Activated naive CD4-positive, alpha-beta T cell treated with anti-CD3 and anti-CD28 coated beads, Interleukin-2, amount 50 U/mL, for 72 hours (primary cell): ENCODE data around the gene ZFAND3. TPM values are rescaled to one million over a fixed set of nuclear protein-coding genes. Genes with fewer than 3 reads are reported as not detected.

Experiments used
- ATAC-seq, 2 donors: fragments of 150-1000 bp; cut with Tn5 transposase; 2 replicates each; pipeline ENCODE4 v1.10.0; 2021; ENCODE audit warnings: mild to moderate bottlenecking in 2 of 2, moderate library complexity in 2 of 2
- DNase-seq, 2 donors: peaks; one replicate each; pipeline ENCODE4 v3.0.0; 2021 to 2022; ENCODE audit warnings: low spot score in 2 of 2
- H3K27ac Mint-ChIP-seq, 2 donors: one replicate each; pipeline ENCODE4 v1.8.0; 2022; ENCODE audit warnings: mild to moderate bottlenecking in 2 of 2, mixed read lengths in 2 of 2
- H3K36me3 Mint-ChIP-seq, 2 donors: one replicate each; pipeline ENCODE4 v1.8.0; 2022; ENCODE audit warnings: mixed read lengths in 2 of 2
- H3K9me3 Mint-ChIP-seq, 2 donors: one replicate each; pipeline ENCODE4 v1.8.0; 2022; ENCODE audit warnings: mixed read lengths in 2 of 2
- total RNA-seq, 2 donors: library from RNA; stranded (reverse); gene quantifications; one replicate each; pipeline ENCODE4 v1.2.3, GENCODE V29; 2022

ZFAND3 gene
- total RNA-seq, 2 donors from 2014 or later: 34.1 to 37.2 TPM

GRCh38 chr6:38161754-38162492, 342.4 kb downstream of the ZFAND3 start:
- no peak for ATAC-seq
- peak overlapping the region; percentile 19 to 50 for H3K27ac Mint-ChIP-seq

GRCh38 chr6:38162493-38163185, 343.1 kb downstream of the ZFAND3 start:
- H3K36me3 Mint-ChIP-seq: peaks cover 0 to 6% of the 10 kb centered on the region in 2 donors
- peak in 1 of 2 donors; percentile 16 for ATAC-seq
- DNase-seq: no peak
- H3K9me3 Mint-ChIP-seq: peaks cover 6 to 11% of the 10 kb centered on the region in 2 donors
- H3K27ac Mint-ChIP-seq: peak overlapping the region in 1 of 2 donors; percentile 52

More at GRCh38 chr6:38161754-38162492, 342.4 kb downstream of the ZFAND3 start:
- H3K9me3 Mint-ChIP-seq: peaks cover 6 to 11% of the 10 kb centered on the region in 2 donors
- peaks cover 0 to 6% of the 10 kb centered on the region in 2 donors for H3K36me3 Mint-ChIP-seq
- no peak for DNase-seq

GRCh38 chr6:38163186-38164130, 343.9 kb downstream of the ZFAND3 start:
- peaks cover 0 to 6% of the 10 kb centered on the region in 2 donors for H3K36me3 Mint-ChIP-seq
- no peak for ATAC-seq
- peaks cover 6 to 8% of the 10 kb centered on the region in 2 donors for H3K9me3 Mint-ChIP-seq
- no peak for DNase-seq
- H3K27ac Mint-ChIP-seq: peak overlapping the region; percentile 28 to 92

- ATAC-seq: no peak
- H3K9me3 Mint-ChIP-seq: peaks cover under 1 to 2% of the 10 kb centered on the region in 2 donors
- no peak for DNase-seq
- no peaks in the 10 kb centered on the region for H3K36me3 Mint-ChIP-seq
- H3K27ac Mint-ChIP-seq: peak overlapping the region; percentile 28 to 92
Measured at GRCh38 chr6:38164131-38164481, 344.6 kb downstream of the ZFAND3 start.

- H3K36me3 Mint-ChIP-seq: no peaks in the 10 kb centered on the region
- H3K9me3 Mint-ChIP-seq: no peaks in the 10 kb centered on the region
- no peak overlapping the region for H3K27ac Mint-ChIP-seq
- DNase-seq (no peak), ATAC-seq (no peak)
Measured at GRCh38 chr6:38164671-38165108, 345.2 kb downstream of the ZFAND3 start.

GRCh38 chr6:38166411-38167240, 347.1 kb downstream of the ZFAND3 start:
- DNase-seq (no peak), ATAC-seq (no peak)
- Mint-ChIP-seq H3K9me3 (no peaks in the 10 kb centered on the region), H3K27ac (no peak overlapping the region), H3K36me3 (no peaks in the 10 kb centered on the region)

- no peak for ATAC-seq
- no peak for DNase-seq
- Mint-ChIP-seq H3K9me3 (no peaks in the 10 kb centered on the region), H3K36me3 (no peaks in the 10 kb centered on the region), H3K27ac (no peak overlapping the region)
Measured at GRCh38 chr6:38167598-38167997, 348.1 kb downstream of the ZFAND3 start.

- Mint-ChIP-seq H3K9me3 (no peaks in the 10 kb centered on the region), H3K36me3 (no peaks in the 10 kb centered on the region), H3K27ac (no peak overlapping the region)
- DNase-seq (no peak), ATAC-seq (no peak)
Measured at GRCh38 chr6:38168126-38168525, 348.6 kb downstream of the ZFAND3 start.

- Mint-ChIP-seq H3K27ac (no peak overlapping the region), H3K36me3 (no peaks in the 10 kb centered on the region), H3K9me3 (no peaks in the 10 kb centered on the region)
- ATAC-seq (no peak), DNase-seq (no peak)
Measured at GRCh38 chr6:38168699-38169098, 349.2 kb downstream of the ZFAND3 start.

- no peak overlapping the region for H3K27ac Mint-ChIP-seq
- ATAC-seq (no peak), DNase-seq (no peak)
- no peaks in the 10 kb centered on the region for H3K36me3 Mint-ChIP-seq
- H3K9me3 Mint-ChIP-seq: no peaks in the 10 kb centered on the region
Measured at GRCh38 chr6:38169221-38169976, 349.9 kb downstream of the ZFAND3 start.

GRCh38 chr6:38169977-38170526, 350.5 kb downstream of the ZFAND3 start:
- DNase-seq (no peak), ATAC-seq (no peak)
- Mint-ChIP-seq H3K36me3 (no peaks in the 10 kb centered on the region), H3K9me3 (no peaks in the 10 kb centered on the region), H3K27ac (peak overlapping the region in 1 of 2 donors; percentile 22)

- no peak overlapping the region for H3K27ac Mint-ChIP-seq
- H3K36me3 Mint-ChIP-seq: no peaks in the 10 kb centered on the region
- no peak for DNase-seq
- ATAC-seq: no peak
- no peaks in the 10 kb centered on the region for H3K9me3 Mint-ChIP-seq
Measured at GRCh38 chr6:38170666-38171355, 351.3 kb downstream of the ZFAND3 start.

- DNase-seq (no peak), ATAC-seq (no peak)
- Mint-ChIP-seq H3K9me3 (no peaks in the 10 kb centered on the region), H3K36me3 (no peaks in the 10 kb centered on the region), H3K27ac (no peak overlapping the region)
Measured at GRCh38 chr6:38171997-38172738, 352.6 kb downstream of the ZFAND3 start.

- DNase-seq (no peak), ATAC-seq (no peak)
- Mint-ChIP-seq H3K36me3 (no peaks in the 10 kb centered on the region), H3K9me3 (no peaks in the 10 kb centered on the region), H3K27ac (peak overlapping the region; percentile 29 to 65)
Measured at GRCh38 chr6:38172739-38173410, 353.3 kb downstream of the ZFAND3 start.
